ENCODE results near the gene HMGN1.

DNA sequence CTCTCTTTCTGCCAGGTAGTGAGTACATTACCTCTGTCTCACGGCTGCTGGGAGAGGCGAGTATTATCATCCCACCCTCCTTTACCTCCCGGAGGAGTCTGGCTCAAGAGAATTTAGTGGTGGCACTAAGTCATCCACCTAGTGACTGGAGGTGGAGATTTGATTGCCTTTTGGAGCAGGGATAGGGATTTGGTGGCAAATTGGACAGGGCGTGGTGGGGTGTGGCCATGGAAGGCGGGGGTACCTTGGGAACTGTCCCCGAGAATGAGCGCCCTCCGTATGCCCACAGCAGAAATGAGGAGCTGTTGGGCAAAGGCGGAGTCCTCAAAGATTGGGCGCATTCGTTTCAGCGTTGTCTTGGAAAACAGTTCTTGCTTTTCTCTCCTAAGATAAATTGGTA is 32.1 kb upstream of the HMGN1 start:
- TF ChIP-seq, protein P1, sequence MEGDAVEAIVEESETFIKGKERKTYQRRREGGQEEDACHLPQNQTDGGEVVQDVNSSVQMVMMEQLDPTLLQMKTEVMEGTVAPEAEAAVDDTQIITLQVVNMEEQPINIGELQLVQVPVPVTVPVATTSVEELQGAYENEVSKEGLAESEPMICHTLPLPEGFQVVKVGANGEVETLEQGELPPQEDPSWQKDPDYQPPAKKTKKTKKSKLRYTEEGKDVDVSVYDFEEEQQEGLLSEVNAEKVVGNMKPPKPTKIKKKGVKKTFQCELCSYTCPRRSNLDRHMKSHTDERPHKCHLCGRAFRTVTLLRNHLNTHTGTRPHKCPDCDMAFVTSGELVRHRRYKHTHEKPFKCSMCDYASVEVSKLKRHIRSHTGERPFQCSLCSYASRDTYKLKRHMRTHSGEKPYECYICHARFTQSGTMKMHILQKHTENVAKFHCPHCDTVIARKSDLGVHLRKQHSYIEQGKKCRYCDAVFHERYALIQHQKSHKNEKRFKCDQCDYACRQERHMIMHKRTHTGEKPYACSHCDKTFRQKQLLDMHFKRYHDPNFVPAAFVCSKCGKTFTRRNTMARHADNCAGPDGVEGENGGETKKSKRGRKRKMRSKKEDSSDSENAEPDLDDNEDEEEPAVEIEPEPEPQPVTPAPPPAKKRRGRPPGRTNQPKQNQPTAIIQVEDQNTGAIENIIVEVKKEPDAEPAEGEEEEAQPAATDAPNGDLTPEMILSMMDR (IDR thresholded peaks at IDR 0.05) = no peak
- no peak for TF ChIP-seq POLR2AphosphoS5 (IDR thresholded peaks at IDR 0.05; ENCODE audit: low read depth, low read length)
- no peak for TF ChIP-seq SIN3A (IDR thresholded peaks at IDR 0.05; ENCODE audit: borderline replicate concordance, insufficient read depth, low read depth, low read length)
- TF ChIP-seq TCF7L2 (IDR thresholded peaks at IDR 0.05; ENCODE audit: low read depth, low read length) = no peak
- TF ChIP-seq, protein P2, sequence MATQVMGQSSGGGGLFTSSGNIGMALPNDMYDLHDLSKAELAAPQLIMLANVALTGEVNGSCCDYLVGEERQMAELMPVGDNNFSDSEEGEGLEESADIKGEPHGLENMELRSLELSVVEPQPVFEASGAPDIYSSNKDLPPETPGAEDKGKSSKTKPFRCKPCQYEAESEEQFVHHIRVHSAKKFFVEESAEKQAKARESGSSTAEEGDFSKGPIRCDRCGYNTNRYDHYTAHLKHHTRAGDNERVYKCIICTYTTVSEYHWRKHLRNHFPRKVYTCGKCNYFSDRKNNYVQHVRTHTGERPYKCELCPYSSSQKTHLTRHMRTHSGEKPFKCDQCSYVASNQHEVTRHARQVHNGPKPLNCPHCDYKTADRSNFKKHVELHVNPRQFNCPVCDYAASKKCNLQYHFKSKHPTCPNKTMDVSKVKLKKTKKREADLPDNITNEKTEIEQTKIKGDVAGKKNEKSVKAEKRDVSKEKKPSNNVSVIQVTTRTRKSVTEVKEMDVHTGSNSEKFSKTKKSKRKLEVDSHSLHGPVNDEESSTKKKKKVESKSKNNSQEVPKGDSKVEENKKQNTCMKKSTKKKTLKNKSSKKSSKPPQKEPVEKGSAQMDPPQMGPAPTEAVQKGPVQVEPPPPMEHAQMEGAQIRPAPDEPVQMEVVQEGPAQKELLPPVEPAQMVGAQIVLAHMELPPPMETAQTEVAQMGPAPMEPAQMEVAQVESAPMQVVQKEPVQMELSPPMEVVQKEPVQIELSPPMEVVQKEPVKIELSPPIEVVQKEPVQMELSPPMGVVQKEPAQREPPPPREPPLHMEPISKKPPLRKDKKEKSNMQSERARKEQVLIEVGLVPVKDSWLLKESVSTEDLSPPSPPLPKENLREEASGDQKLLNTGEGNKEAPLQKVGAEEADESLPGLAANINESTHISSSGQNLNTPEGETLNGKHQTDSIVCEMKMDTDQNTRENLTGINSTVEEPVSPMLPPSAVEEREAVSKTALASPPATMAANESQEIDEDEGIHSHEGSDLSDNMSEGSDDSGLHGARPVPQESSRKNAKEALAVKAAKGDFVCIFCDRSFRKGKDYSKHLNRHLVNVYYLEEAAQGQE (IDR thresholded peaks at IDR 0.05; ENCODE audit: insufficient read depth in 1 of 2, low read depth in 2 of 2, low read length in 1 of 2) = no peak

All from Panc1 (cell line).